Keratinocyte (primary cell): ENCODE data around the gene CBX3. TPM values are rescaled to one million over a fixed set of nuclear protein-coding genes. Genes with fewer than 3 reads are reported as not detected.

Experiments used
- DNase-seq: peaks from one replicate; pipeline ENCODE4 v3.0.0-alpha.2; 2011; ENCODE audit warnings: low read depth, missing footprints, low spot score
- FAIRE-seq: peaks from 2 replicates; lab custom pipeline; 2011; peaks lifted over from hg19 to GRCh38; lab: Jason Lieb, UNC
- H2AFZ ChIP-seq: 2 replicates; pipeline ENCODE4 v1.6.0; 2012; ENCODE audit warnings: low read length, control low read depth, inconsistent platforms; ENCODE audit not compliant: control insufficient read depth
- H3K27ac ChIP-seq: 2 replicates; pipeline ENCODE4 v1.5.1; 2011; ENCODE audit warnings: low read length; ENCODE audit not compliant: control insufficient read depth, insufficient read depth
- H3K27me3 ChIP-seq: 3 replicates; pipeline ENCODE4 v1.6.0; 2011; ENCODE audit warnings: low read length; ENCODE audit not compliant: control insufficient read depth, insufficient read depth; ENCODE audit errors: extremely low read depth
- H3K36me3 ChIP-seq, 2 experiments: 2 replicates in 1 of 2; 3 replicates in 1 of 2; pipeline ENCODE4 v1.5.1; 2011; ENCODE audit warnings: low read length in 2 of 2, mild to moderate bottlenecking in 1 of 2; ENCODE audit not compliant: control insufficient read depth in 2 of 2, insufficient read depth in 2 of 2; ENCODE audit errors: extremely low read depth in 1 of 2
- H3K4me1 ChIP-seq: 3 replicates; pipeline ENCODE4 v1.5.1; 2011; ENCODE audit warnings: low read length; ENCODE audit not compliant: control insufficient read depth, insufficient read depth; ENCODE audit errors: extremely low read depth
- H3K4me2 ChIP-seq: 3 replicates; pipeline ENCODE4 v1.6.0; 2011; ENCODE audit warnings: low read depth, low read length; ENCODE audit not compliant: control insufficient read depth, insufficient read depth; ENCODE audit errors: extremely low read depth
- H3K4me3 ChIP-seq, 3 experiments: fragments of 200-600 bp in 1 of 3; sonication (generic) in 1 of 3; 2 replicates in 2 of 3; 3 replicates in 1 of 3; pipeline ENCODE4 v1.5.1; 2011 to 2016; ENCODE audit warnings: low read length in 3 of 3, mild to moderate bottlenecking in 3 of 3, control low read depth in 2 of 3, inconsistent platforms in 1 of 3, low read depth in 1 of 3, mixed read lengths in 1 of 3, mixed run types in 1 of 3, moderate library complexity in 1 of 3; ENCODE audit not compliant: control insufficient read depth in 2 of 3, insufficient read depth in 2 of 3; ENCODE audit errors: extremely low read depth in 1 of 3
- H3K79me2 ChIP-seq: 2 replicates; pipeline ENCODE4 v1.6.0; 2012; ENCODE audit warnings: low read length; ENCODE audit not compliant: control insufficient read depth, insufficient read depth
- H3K9ac ChIP-seq: 3 replicates; pipeline ENCODE4 v1.6.0; 2011; ENCODE audit warnings: low read length; ENCODE audit not compliant: control insufficient read depth, insufficient read depth; ENCODE audit errors: extremely low read depth
- H3K9me1 ChIP-seq: 3 replicates; pipeline ENCODE4 v1.6.0; 2011; ENCODE audit warnings: low read length; ENCODE audit not compliant: control insufficient read depth, insufficient read depth; ENCODE audit errors: extremely low read depth
- H3K9me3 ChIP-seq: 2 replicates; pipeline ENCODE4 v1.5.1; 2012; ENCODE audit warnings: low read depth, low read length; ENCODE audit not compliant: control insufficient read depth
- H4K20me1 ChIP-seq: 3 replicates; pipeline ENCODE4 v1.6.0; 2011; ENCODE audit warnings: low read length; ENCODE audit not compliant: control insufficient read depth, insufficient read depth; ENCODE audit errors: extremely low read depth
- CTCF ChIP-seq, 3 experiments: IDR thresholded peaks in 1 of 3; conservative IDR thresholded peaks in 1 of 3; optimal IDR thresholded peaks in 1 of 3; 2 replicates in 2 of 3; 3 replicates in 1 of 3; pipeline versions ENCODE3 to v1.5.1; 2011; ENCODE audit warnings: low read length in 3 of 3, mild to moderate bottlenecking in 3 of 3, moderate library complexity in 2 of 3, control low read depth in 1 of 3, inconsistent platforms in 1 of 3; ENCODE audit not compliant: insufficient read depth in 2 of 3; ENCODE audit errors: extremely low read depth in 1 of 3
- EZH2 ChIP-seq: IDR thresholded peaks from one replicate; pipeline ENCODE4 v1.6.1; 2012; ENCODE audit warnings: inconsistent platforms, mild to moderate bottlenecking, low read length, moderate library complexity
- dilution Hi-C: fragments of 300-500 bp; cut with MboI; formaldehyde crosslinking; loops from one replicate; pipeline ENCODE4 v1.7.0; 2020; ENCODE audit warnings: low sequenced_read_pairs; ENCODE audit not compliant: extremely low pct_ligation_motif_present
- polyA plus RNA-seq, 5 experiments: library from polyadenylated mRNA; depleted of rRNA in 3 of 5; stranded (reverse) in 3 of 5; stranded (forward) in 1 of 5; unstranded in 1 of 5; fragments of >200 nt; gene quantifications; 1 replicate in 1 of 5; 2 replicates in 3 of 5; 3 replicates in 1 of 5; pipeline versions ENCODE4 v1.2.1 to v1.2.3, GENCODE V29; 2011 to 2012; ENCODE audit warnings: missing spikeins in 2 of 5, low read depth in 1 of 5, low replicate concordance in 1 of 5

Gene CBX3
- polyA plus RNA-seq, 1 donor (not counting 4 experiments of a cell fraction or from before 2014, with no cell fraction given), result 161 TPM

- Histone ChIP-seq H3K27me3 (no peaks in the 10 kb centered on the region), H3K4me3 (no peak overlapping the region), H3K36me3 (no peaks in the 10 kb centered on the region), H2AFZ (no peak overlapping the region), H3K9me3 (no peaks in the 10 kb centered on the region), H3K9me1 (no peaks in the 10 kb centered on the region), H3K9ac (no peak overlapping the region), H3K79me2 (peaks cover 4% of the 10 kb centered on the region), H3K4me2 (no peak overlapping the region), H4K20me1 (no peaks in the 10 kb centered on the region), H3K4me1 (no peaks in the 10 kb centered on the region), H3K27ac (no peak overlapping the region)
- no peak for DNase-seq
- dilution Hi-C loops, result no loop called here
- no peak for TF ChIP-seq CTCF (optimal IDR thresholded peaks at IDR 0.05 in 1 of 3, IDR thresholded peaks at IDR 0.05 in 1 of 3, conservative IDR thresholded peaks at IDR 0.05 in 1 of 3; ENCODE audit: extremely low read depth in 1 of 3, insufficient read depth in 2 of 3, low read length in 3 of 3)
- no peak for TF ChIP-seq EZH2
- FAIRE-seq, result no peak
These were observed 34.1 kb upstream of the CBX3 start for GRCh38 chr7:26167303-26167934.

DNA sequence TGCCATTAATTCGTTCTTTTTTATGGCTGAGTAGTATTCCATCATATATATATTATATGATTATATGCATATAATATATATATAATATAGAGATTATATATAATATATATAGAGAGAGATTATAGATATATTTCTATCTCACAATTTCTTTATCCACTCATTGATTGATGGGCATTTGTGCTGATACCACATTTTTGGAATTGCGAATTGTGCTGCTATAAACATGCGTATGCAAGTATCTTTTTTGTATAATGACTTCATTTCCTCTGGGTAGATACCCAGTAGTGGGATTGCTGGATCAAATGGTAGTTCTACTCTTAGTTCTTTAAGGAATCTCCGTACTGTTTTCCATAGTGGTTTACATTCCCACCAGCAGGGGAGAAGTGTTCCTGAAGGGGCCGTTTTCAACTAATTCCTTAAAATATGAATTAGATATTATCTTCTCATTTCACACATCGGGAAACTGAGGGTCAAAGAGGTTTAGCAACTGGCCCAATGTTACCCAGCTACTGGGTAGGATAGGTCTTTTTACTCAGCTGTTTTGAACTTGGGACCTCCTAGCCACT, 33.0 kb upstream of the CBX3 start:
- TF ChIP-seq EZH2, result no peak
- no peak for TF ChIP-seq CTCF (optimal IDR thresholded peaks at IDR 0.05 in 1 of 3, IDR thresholded peaks at IDR 0.05 in 1 of 3, conservative IDR thresholded peaks at IDR 0.05 in 1 of 3; ENCODE audit: extremely low read depth in 1 of 3, insufficient read depth in 2 of 3, low read length in 3 of 3)
- Histone ChIP-seq H4K20me1 (no peaks in the 10 kb centered on the region), H3K79me2 (peaks cover 4% of the 10 kb centered on the region), H3K9ac (no peak overlapping the region), H3K4me1 (no peaks in the 10 kb centered on the region), H3K4me2 (no peak overlapping the region), H3K9me3 (no peaks in the 10 kb centered on the region), H3K27ac (no peak overlapping the region), H2AFZ (no peak overlapping the region), H3K9me1 (no peaks in the 10 kb centered on the region), H3K36me3 (no peaks in the 10 kb centered on the region), H3K4me3 (no peak overlapping the region), H3K27me3 (no peaks in the 10 kb centered on the region)
- DNase-seq, result no peak
- FAIRE-seq, result no peak
- dilution Hi-C loops, result no loop called here
